ENCODE results near the gene SP8. TPM values are rescaled to one million over a fixed set of nuclear protein-coding genes. Genes with fewer than 3 reads are reported as not detected.

The SP8 gene
- total RNA-seq, 1 donor from 2014 or later: not detected

GRCh38 chr7:20776942-20777341 lies 9.7 kb downstream of the SP8 start:
- Histone ChIP-seq H3K27ac (no peak overlapping the region), H3K27me3 (ENCODE audit: low read depth) (peaks cover 94% of the 10 kb centered on the region), H3K9me3 (no peaks in the 10 kb centered on the region), H3K4me1 (peaks cover 11% of the 10 kb centered on the region), H3K4me3 (no peak overlapping the region), H3K36me3 (no peaks in the 10 kb centered on the region)
- TF ChIP-seq, protein P1, sequence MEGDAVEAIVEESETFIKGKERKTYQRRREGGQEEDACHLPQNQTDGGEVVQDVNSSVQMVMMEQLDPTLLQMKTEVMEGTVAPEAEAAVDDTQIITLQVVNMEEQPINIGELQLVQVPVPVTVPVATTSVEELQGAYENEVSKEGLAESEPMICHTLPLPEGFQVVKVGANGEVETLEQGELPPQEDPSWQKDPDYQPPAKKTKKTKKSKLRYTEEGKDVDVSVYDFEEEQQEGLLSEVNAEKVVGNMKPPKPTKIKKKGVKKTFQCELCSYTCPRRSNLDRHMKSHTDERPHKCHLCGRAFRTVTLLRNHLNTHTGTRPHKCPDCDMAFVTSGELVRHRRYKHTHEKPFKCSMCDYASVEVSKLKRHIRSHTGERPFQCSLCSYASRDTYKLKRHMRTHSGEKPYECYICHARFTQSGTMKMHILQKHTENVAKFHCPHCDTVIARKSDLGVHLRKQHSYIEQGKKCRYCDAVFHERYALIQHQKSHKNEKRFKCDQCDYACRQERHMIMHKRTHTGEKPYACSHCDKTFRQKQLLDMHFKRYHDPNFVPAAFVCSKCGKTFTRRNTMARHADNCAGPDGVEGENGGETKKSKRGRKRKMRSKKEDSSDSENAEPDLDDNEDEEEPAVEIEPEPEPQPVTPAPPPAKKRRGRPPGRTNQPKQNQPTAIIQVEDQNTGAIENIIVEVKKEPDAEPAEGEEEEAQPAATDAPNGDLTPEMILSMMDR (IDR thresholded peaks at IDR 0.05): no peak
- no peak for ATAC-seq
- no peak for DNase-seq
- intact Hi-C loops (cut with DNase I): no loop called here

DNA sequence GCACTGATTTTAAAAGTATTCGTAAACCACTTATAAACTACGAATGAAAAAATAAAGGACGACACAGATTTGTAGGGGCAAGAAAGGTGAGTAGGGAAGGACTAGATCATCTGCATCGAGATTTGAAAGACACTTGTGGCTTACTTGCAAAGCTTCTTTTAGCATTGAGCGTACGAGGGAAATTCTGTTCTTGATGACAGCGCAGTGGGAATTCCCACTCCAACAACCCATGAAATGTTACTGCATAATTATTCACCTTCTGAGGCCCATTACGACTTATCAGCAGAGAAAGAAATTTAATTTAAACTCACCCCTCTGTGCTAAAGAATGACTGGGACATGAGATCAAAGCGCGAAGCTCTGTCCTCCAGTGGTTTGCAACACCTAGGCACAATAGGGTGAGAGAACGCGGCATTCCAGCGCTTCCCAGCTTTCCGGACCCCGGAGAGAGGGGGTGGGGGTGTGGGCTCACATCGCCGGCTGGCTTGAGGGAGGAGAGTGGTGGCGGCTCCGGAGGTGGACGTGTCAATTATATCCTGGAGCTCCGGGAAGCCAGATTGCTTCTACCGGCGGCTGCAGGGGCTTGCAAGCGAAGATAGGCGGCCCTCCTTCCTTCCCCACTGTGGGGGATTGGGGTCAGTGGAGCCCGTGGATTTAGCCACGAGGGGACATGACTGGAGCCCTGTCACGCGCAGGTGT lies 10.3 kb downstream of the SP8 start:
- no peaks in the 10 kb centered on the region for H3K36me3 ChIP-seq
- H3K4me3 ChIP-seq: no peak overlapping the region
- no peak for DNase-seq
- H3K9me3 ChIP-seq: no peaks in the 10 kb centered on the region
- peaks cover 11% of the 10 kb centered on the region for H3K4me1 ChIP-seq
- TF ChIP-seq, protein P1 (IDR thresholded peaks at IDR 0.05): no peak
- intact Hi-C loops (cut with DNase I): no loop called here
- ATAC-seq: no peak
- no peak overlapping the region for H3K27ac ChIP-seq
- H3K27me3 ChIP-seq (ENCODE audit: low read depth): peaks cover 93% of the 10 kb centered on the region

- intact Hi-C loops (cut with DNase I): no loop called here
These were observed 32.7 kb downstream of the SP8 start for GRCh38 chr7:20754001-20754400.

GRCh38 chr7:20749906-20750305 lies 36.8 kb downstream of the SP8 start:
- TF ChIP-seq, protein P1 (IDR thresholded peaks at IDR 0.05): no peak
- Histone ChIP-seq H3K27me3 (ENCODE audit: low read depth) (no peaks in the 10 kb centered on the region), H3K4me1 (no peaks in the 10 kb centered on the region), H3K36me3 (no peaks in the 10 kb centered on the region), H3K4me3 (no peak overlapping the region), H3K27ac (no peak overlapping the region), H3K9me3 (no peaks in the 10 kb centered on the region)
- ATAC-seq (no peak), DNase-seq (no peak)
- intact Hi-C loops (cut with DNase I): no loop called here

More at GRCh38 chr7:20754001-20754400, 32.7 kb downstream of the SP8 start:
- Histone ChIP-seq H3K27ac (no peak overlapping the region), H3K36me3 (no peaks in the 10 kb centered on the region), H3K4me3 (no peak overlapping the region), H3K27me3 (ENCODE audit: low read depth) (no peaks in the 10 kb centered on the region), H3K9me3 (no peaks in the 10 kb centered on the region), H3K4me1 (no peaks in the 10 kb centered on the region)
- TF ChIP-seq, protein P1 (IDR thresholded peaks at IDR 0.05): no peak
- no peak for ATAC-seq
- DNase-seq: no peak

GRCh38 chr7:20748853-20749252 lies 37.8 kb downstream of the SP8 start:
- intact Hi-C loops (cut with DNase I): no loop called here
- ATAC-seq (no peak), DNase-seq (no peak)
- H3K27ac ChIP-seq: no peak overlapping the region
- no peaks in the 10 kb centered on the region for H3K27me3 ChIP-seq (ENCODE audit: low read depth)
- no peaks in the 10 kb centered on the region for H3K9me3 ChIP-seq
- H3K4me1 ChIP-seq: no peaks in the 10 kb centered on the region
- no peak overlapping the region for H3K4me3 ChIP-seq
- TF ChIP-seq, protein P1 (IDR thresholded peaks at IDR 0.05): no peak
- H3K36me3 ChIP-seq: no peaks in the 10 kb centered on the region
